RWPE1 (cell line): ENCODE data around the gene KIF3C.
A peak's percentile ranks its signal among the peaks of the same experiment; 100 is the strongest.

Experiments
- CTCF ChIA-PET: fragments of 350-600 bp; sonication (Branson Sonifier 250); formaldehyde crosslinking; extraction: SDS; loops from one replicate; lab custom pipeline; 2021; lab: Yijun Ruan, JAX
- POLR2A ChIA-PET: fragments of 400-600 bp; formaldehyde crosslinking; extraction: SDS; loops from one replicate; lab custom pipeline; 2020; ENCODE audit warnings: antibody characterized with exemption; ENCODE audit not compliant: low non-redundant PET; lab: Yijun Ruan, JAX
- DNase-seq: peaks from one replicate; pipeline ENCODE4 v3.0.0; 2012; ENCODE audit warnings: low spot score
- H3K27ac ChIP-seq: fragments of 450-650 bp; 2 replicates; pipeline ENCODE4 v1.5.1; 2017
- CTCF ChIP-seq: fragments of 450-650 bp; conservative IDR thresholded peaks from 2 replicates; pipeline ENCODE4 v1.5.1; 2017; ENCODE audit warnings: low read depth, mild to moderate bottlenecking

Gene KIF3C

GRCh38 chr2:25991965-25992364, 9.7 kb upstream of the KIF3C start:
- DNase-seq = no peak
- TF ChIP-seq CTCF = no peak
- ChIA-PET CTCF (interaction anchor here (0.6 to 1.3 kb wide), 15 partner anchors 9 to 251 kb away, joined by 3 to 6 read pairs (median 3); no protein-coding TSS in a partner anchor), POLR2A (interaction anchor here (0.6 kb wide), 1 partner anchor 73 kb away, joined by 5 read pairs; no protein-coding TSS in a partner anchor)
- H3K27ac ChIP-seq = no peak overlapping the region

GRCh38 chr2:25989154-25989553, 6.9 kb upstream of the KIF3C start:
- no peak overlapping the region for H3K27ac ChIP-seq
- POLR2A ChIA-PET = no interaction called here
- DNase-seq = no peak
- TF ChIP-seq CTCF = no peak
- CTCF ChIA-PET = no interaction called here

GRCh38 chr2:25988134-25988533, 5.8 kb upstream of the KIF3C start:
- H3K27ac ChIP-seq = no peak overlapping the region
- ChIA-PET CTCF (interaction anchor here (0.6 to 1.1 kb wide), 3 partner anchors 12 to 818 kb away, joined by 3 read pairs; no protein-coding TSS in a partner anchor), POLR2A (no interaction called here)
- DNase-seq = no peak
- TF ChIP-seq CTCF = no peak

DNA sequence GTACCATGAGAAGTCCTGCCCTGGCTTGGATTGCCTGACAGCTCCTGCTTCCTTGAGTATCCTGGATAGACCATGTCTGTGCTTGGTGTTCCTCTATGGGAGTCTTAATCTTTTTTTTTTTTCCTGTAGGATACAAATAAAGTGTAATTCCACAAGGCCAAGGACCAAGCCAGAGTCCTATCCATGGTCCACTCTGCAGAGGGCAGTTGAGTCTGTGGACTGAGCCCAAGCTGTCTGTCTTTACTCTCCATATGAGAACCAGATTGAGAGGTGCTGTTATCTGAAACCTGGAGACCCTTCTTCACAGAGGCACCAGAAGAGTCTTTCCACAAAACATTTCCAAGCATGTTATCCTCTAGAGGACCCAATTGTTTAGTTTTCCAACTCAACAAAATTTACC, 1.4 kb upstream of the KIF3C start:
- ChIA-PET CTCF (interaction anchor here (0.6 kb wide), 1 partner anchor 33 kb away, joined by 3 read pairs; no protein-coding TSS in a partner anchor), POLR2A (no interaction called here)

DNA sequence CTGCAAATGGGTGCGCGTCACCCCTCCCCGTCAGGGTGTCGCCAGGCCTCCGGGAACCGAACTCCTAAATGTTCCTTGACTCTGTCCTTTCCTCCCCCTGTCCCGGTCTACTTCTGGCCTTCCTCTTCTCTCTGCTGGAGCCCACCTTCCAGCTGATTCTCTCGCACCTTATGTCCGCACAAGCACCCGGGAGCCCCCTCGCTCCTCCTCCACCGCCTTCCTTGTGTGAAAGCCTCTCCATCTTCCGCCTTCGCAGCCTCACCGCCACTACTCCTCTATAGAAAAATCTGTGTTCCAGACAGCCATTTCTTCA, 627 bp upstream of the KIF3C start:
- TF ChIP-seq CTCF = no peak
- H3K27ac ChIP-seq = peak overlapping the region; percentile 74
- ChIA-PET POLR2A (no interaction called here), CTCF (interaction anchor here (0.6 to 1.4 kb wide), 2 partner anchors 32 kb away, joined by 3 read pairs; no protein-coding TSS in a partner anchor)
- DNase-seq = no peak

More for the DNA sequence above, 1.4 kb upstream of the KIF3C start:
- no peak for TF ChIP-seq CTCF
- no peak for DNase-seq
- no peak overlapping the region for H3K27ac ChIP-seq

DNA sequence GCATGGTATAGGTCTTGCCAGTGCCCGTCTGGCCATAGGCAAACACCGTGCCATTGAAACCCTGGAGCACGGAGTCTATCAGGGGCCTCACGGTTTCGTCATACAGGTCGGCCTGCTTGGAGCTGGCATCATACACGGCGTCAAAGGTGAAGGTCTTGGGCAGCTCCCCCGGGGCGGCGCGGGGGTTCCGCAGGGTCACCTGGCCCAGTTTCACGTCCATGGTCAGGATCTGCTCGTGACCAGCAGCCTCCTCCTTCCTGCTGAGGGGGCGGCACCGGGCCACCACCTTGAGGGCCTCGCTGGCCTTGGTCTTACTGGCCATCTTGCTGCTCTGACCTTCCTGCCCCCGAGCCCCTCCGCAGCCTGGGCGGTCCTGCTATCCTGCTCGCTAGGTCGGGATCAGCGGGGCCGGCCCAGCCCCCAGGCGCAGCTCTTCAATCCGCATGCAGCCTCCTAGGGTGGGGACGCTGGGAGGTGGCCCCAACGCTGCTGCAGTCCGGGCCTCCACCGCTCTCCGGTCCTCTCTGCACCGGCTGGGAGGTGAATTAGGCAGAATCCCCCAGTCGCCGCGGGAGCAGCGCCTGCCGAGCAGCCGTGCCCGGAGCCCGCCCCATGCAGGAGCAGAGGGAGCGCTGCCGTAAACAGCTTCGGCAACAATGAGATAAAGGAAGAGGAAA, 563 bp downstream of the KIF3C start:
- POLR2A ChIA-PET = interaction anchor here (0.9 kb wide), 1 partner anchor 103 kb away, joined by 3 read pairs; the partner anchor contains the start of gene ASXL2
- TF ChIP-seq CTCF = no peak
- H3K27ac ChIP-seq = peak overlapping the region; percentile 74
- DNase-seq = no peak
- CTCF ChIA-PET = interaction anchor here (0.5 to 1.4 kb wide), 3 partner anchors 11 to 159 kb away, joined by 3 to 8 read pairs (median 3); no protein-coding TSS in a partner anchor
